Mesenchymal stem cell (in vitro differentiated cells and primary cell): ENCODE data around the gene UPB1.

Experiments
- DNase-seq: peaks from one replicate; pipeline ENCODE4 v3.0.0-alpha.2; 2013
- H2AFZ ChIP-seq: one replicate; pipeline ENCODE4 v1.6.1; 2013; ENCODE audit warnings: low read depth, mild to moderate bottlenecking, control low read depth, inconsistent platforms, low read length, moderate library complexity
- H2AK5ac ChIP-seq: 2 replicates; pipeline ENCODE4 v1.6.1; 2013; ENCODE audit warnings: low read length, moderate library complexity, mild to moderate bottlenecking, inconsistent platforms; ENCODE audit not compliant: severe bottlenecking
- H2BK120ac ChIP-seq: one replicate; pipeline ENCODE4 v1.6.1; 2013; ENCODE audit warnings: low read depth, mild to moderate bottlenecking, inconsistent platforms, low read length, moderate library complexity
- H2BK12ac ChIP-seq, 2 experiments: one replicate each; pipeline ENCODE4 v1.6.1; 2013; ENCODE audit warnings: inconsistent platforms in 2 of 2, low read length in 2 of 2, mild to moderate bottlenecking in 2 of 2, moderate library complexity in 2 of 2, control low read depth in 1 of 2
- H2BK15ac ChIP-seq: one replicate; pipeline ENCODE4 v1.6.1; 2013; ENCODE audit warnings: mild to moderate bottlenecking, low read depth, inconsistent platforms; ENCODE audit not compliant: poor library complexity, severe bottlenecking
- H2BK5ac ChIP-seq: 2 replicates; pipeline ENCODE4 v1.6.1; 2013; ENCODE audit warnings: low read depth, mild to moderate bottlenecking, low read length, control low read depth, inconsistent platforms; ENCODE audit not compliant: poor library complexity, severe bottlenecking
- H3K14ac ChIP-seq, 2 experiments: one replicate each; pipeline ENCODE4 v1.6.1; 2013; ENCODE audit warnings: inconsistent platforms in 2 of 2, low read length in 2 of 2, control low read depth in 1 of 2, mild to moderate bottlenecking in 1 of 2, moderate library complexity in 1 of 2
- H3K18ac ChIP-seq, 2 experiments: one replicate each; pipeline ENCODE4 v1.6.1; 2013; ENCODE audit warnings: inconsistent platforms in 2 of 2, low read length in 2 of 2, control low read depth in 1 of 2, low read depth in 1 of 2, mild to moderate bottlenecking in 1 of 2
- H3K23ac ChIP-seq, 2 experiments: one replicate each; pipeline ENCODE4 v1.6.1; 2013; ENCODE audit warnings: inconsistent platforms in 2 of 2, low read length in 2 of 2, mild to moderate bottlenecking in 2 of 2, moderate library complexity in 2 of 2, control low read depth in 1 of 2
- H3K27ac ChIP-seq: 2 replicates; pipeline ENCODE4 v1.5.1; 2013; ENCODE audit warnings: mild to moderate bottlenecking, moderate library complexity, low read length, control low read depth, inconsistent platforms; ENCODE audit not compliant: poor library complexity, severe bottlenecking
- H3K27me3 ChIP-seq, 2 experiments: 2 replicates each; pipeline versions ENCODE4 v1.6.1 to v1.7.0; 2013; ENCODE audit warnings: low read length in 2 of 2, mild to moderate bottlenecking in 2 of 2, moderate library complexity in 2 of 2, control low read depth in 1 of 2, inconsistent platforms in 1 of 2; ENCODE audit not compliant: control insufficient read depth in 1 of 2, insufficient read depth in 1 of 2
- H3K36me3 ChIP-seq, 2 experiments: 2 replicates each; pipeline versions ENCODE4 v1.6.1 to v1.7.0; 2013; ENCODE audit warnings: low read length in 2 of 2, control low read depth in 1 of 2, inconsistent platforms in 1 of 2, low read depth in 1 of 2, mild to moderate bottlenecking in 1 of 2; ENCODE audit not compliant: insufficient read depth in 2 of 2, control insufficient read depth in 1 of 2
- H3K4ac ChIP-seq, 2 experiments: one replicate each; pipeline ENCODE4 v1.6.1; 2013; ENCODE audit warnings: inconsistent platforms in 2 of 2, low read length in 2 of 2, mild to moderate bottlenecking in 2 of 2, moderate library complexity in 2 of 2, control low read depth in 1 of 2, low read depth in 1 of 2
- H3K4me1 ChIP-seq: 2 replicates; pipeline ENCODE4 v1.6.1; 2013; ENCODE audit warnings: low read depth, low read length, control low read depth; ENCODE audit not compliant: control insufficient read depth, insufficient read depth
- H3K4me2 ChIP-seq: 2 replicates; pipeline ENCODE4 v1.6.1; 2013; ENCODE audit warnings: low read length, mild to moderate bottlenecking, inconsistent platforms; ENCODE audit not compliant: poor library complexity, severe bottlenecking
- H3K4me3 ChIP-seq, 2 experiments: 2 replicates each; pipeline versions ENCODE4 v1.5.1 to v1.7.0; 2013; ENCODE audit warnings: low read length in 2 of 2, mild to moderate bottlenecking in 2 of 2, control low read depth in 1 of 2, low read depth in 1 of 2; ENCODE audit not compliant: insufficient read depth in 1 of 2
- H3K79me1 ChIP-seq: replicated peaks from 2 replicates; pipeline ENCODE4 v1.6.1; 2013; ENCODE audit warnings: mild to moderate bottlenecking, control low read depth, low read length, inconsistent platforms; ENCODE audit not compliant: poor library complexity, severe bottlenecking
- H3K9ac ChIP-seq: 2 replicates; pipeline ENCODE4 v1.7.0; 2013; ENCODE audit warnings: mild to moderate bottlenecking, low read length, moderate library complexity
- H3K9me3 ChIP-seq: 2 replicates; pipeline ENCODE4 v1.7.0; 2013; ENCODE audit warnings: mild to moderate bottlenecking, low read length; ENCODE audit not compliant: control insufficient read depth
- H4K8ac ChIP-seq: one replicate; pipeline ENCODE4 v1.6.1; 2013; ENCODE audit warnings: inconsistent platforms, mild to moderate bottlenecking, low read length, moderate library complexity
- H4K91ac ChIP-seq: one replicate; pipeline ENCODE4 v1.6.1; 2013; ENCODE audit warnings: mild to moderate bottlenecking, low read length, inconsistent platforms
- WGBS: methylation state at CpG from one replicate; pipeline ENCODE4 v1.1.7; 2013; ENCODE audit warnings: mixed read lengths; 5-methylcytosine and 5-hydroxymethylcytosine counted together

The UPB1 gene

DNA sequence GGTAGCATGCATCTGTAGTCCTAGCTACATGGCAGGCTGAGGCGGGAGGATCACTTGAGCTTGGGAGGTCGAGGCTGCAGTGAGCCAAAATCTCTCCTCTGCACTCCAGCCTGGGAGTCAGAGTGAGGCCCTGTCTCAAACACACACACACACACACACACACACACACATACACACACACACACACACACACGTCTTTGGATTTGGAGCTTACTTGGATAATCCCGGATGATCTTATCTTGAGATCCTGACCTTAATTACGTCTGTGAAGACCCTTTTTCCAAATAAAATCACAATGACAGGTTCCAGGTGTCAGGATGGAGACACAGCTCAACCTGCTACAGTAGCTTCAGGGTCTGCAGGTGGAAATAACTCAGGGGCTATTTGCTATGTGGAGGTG is 1.1 kb downstream of the UPB1 start:
- Histone ChIP-seq H3K4me3 (no peak overlapping the region), H3K23ac (no peak overlapping the region), H3K4ac (no peak overlapping the region), H2BK120ac (no peak overlapping the region), H3K27me3 (peaks cover 27 to 42% of the 10 kb centered on the region in 2 experiments), H4K91ac (no peak overlapping the region), H3K79me1 (no peaks in the 10 kb centered on the region), H3K14ac (no peak overlapping the region), H3K36me3 (no peaks in the 10 kb centered on the region), H3K9ac (no peak overlapping the region), H2BK5ac (no peak overlapping the region), H3K4me1 (peaks cover 18% of the 10 kb centered on the region), H2AK5ac (no peak overlapping the region), H4K8ac (no peak overlapping the region), H2AFZ (no peak overlapping the region), H3K9me3 (no peaks in the 10 kb centered on the region), H2BK15ac (no peak overlapping the region), H3K27ac (no peak overlapping the region), H2BK12ac (no peak overlapping the region), H3K4me2 (no peak overlapping the region), H3K18ac (no peak overlapping the region)
- DNase-seq = no peak
- 85% methylated on average over 5 of the region's 5 CpGs for WGBS

DNA sequence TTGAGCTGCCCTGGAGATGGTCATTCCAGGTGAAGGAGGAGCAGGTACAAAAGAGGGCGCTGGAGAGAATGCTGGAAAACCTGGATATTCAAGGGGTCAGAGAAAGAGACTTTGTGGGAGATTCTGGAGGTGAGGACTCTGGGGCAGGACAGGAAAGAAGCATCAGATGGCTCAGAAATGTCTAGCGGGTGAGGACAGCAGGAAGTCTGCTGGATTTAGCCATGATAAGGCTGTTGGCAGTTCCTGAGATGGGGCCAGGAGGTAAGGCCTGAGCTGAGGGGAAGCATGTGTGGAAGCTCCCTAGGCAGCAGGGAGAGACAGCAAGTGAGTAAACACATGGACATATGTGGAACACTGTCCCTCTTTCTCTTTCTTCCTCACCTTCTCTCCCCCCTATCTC is 1.5 kb downstream of the UPB1 start:
- Histone ChIP-seq H3K23ac (no peak overlapping the region), H3K4ac (no peak overlapping the region), H3K14ac (no peak overlapping the region), H3K18ac (no peak overlapping the region), H4K91ac (no peak overlapping the region), H3K79me1 (no peaks in the 10 kb centered on the region), H3K36me3 (no peaks in the 10 kb centered on the region), H2AK5ac (no peak overlapping the region), H3K27ac (no peak overlapping the region), H3K9ac (no peak overlapping the region), H3K4me3 (no peak overlapping the region), H3K4me1 (peaks cover 18% of the 10 kb centered on the region), H3K27me3 (peaks cover 27 to 43% of the 10 kb centered on the region in 2 experiments), H4K8ac (no peak overlapping the region), H3K9me3 (no peaks in the 10 kb centered on the region), H2BK5ac (no peak overlapping the region), H3K4me2 (no peak overlapping the region), H2AFZ (no peak overlapping the region), H2BK12ac (no peak overlapping the region), H2BK15ac (no peak overlapping the region), H2BK120ac (no peak overlapping the region)
- WGBS = 73% methylated on average over 2 of the region's 2 CpGs
- no peak for DNase-seq

DNA sequence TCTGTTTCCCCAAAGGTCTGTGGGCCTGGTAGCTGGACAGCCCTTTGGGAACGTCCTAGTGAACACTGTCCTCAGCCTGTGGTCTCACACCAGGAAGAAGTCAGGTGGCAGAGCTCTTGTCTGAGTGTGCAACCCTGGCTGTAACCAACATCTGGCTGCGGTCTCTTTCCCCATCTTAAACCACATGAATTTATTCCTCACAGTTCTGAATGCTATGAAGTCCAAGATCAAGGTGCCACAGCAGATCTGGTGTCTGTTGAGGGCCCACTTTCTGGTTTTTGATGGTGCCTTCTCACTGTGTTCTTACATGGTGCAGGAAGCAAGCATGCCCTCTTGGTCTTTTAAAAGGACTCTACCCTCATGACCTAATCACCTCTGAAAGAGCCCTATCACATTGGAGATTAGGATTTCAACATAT is 2.7 kb downstream of the UPB1 start:
- Histone ChIP-seq H3K4me1 (peaks cover 18% of the 10 kb centered on the region), H3K9ac (no peak overlapping the region), H3K4ac (no peak overlapping the region), H3K18ac (no peak overlapping the region), H3K23ac (no peak overlapping the region), H3K9me3 (no peaks in the 10 kb centered on the region), H2BK15ac (no peak overlapping the region), H2BK120ac (no peak overlapping the region), H3K79me1 (no peaks in the 10 kb centered on the region), H3K4me3 (no peak overlapping the region), H3K4me2 (no peak overlapping the region), H2AK5ac (no peak overlapping the region), H3K27ac (no peak overlapping the region), H2BK5ac (no peak overlapping the region), H2AFZ (no peak overlapping the region), H3K36me3 (no peaks in the 10 kb centered on the region), H2BK12ac (no peak overlapping the region), H4K8ac (no peak overlapping the region), H3K27me3 (peaks cover 27 to 43% of the 10 kb centered on the region in 2 experiments), H3K14ac (no peak overlapping the region), H4K91ac (no peak overlapping the region)
- 85% methylated on average over 2 of the region's 2 CpGs for whole genome bisulfite sequencing
- DNase-seq = no peak

DNA sequence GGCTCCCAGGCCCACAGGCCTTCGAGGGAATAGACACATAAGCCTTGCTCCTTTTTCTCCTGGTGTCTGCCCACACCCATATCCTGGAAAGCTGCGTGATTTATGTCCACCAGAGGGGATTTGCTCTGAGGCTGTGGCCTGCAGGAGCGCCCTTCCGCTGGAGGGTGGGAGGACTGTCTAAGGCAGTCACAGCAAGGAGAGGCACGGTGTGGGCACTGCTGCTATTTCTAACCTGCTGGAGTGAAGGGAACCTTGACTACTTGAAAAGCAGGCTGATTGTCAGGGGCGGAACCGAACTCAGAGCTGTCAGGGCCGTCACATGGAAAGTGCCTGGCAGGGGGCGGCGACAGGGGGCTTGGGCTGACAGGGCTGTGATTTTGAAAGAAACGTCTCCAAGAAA is 3.7 kb downstream of the UPB1 start:
- H3K4me3 ChIP-seq = no peak overlapping the region
- H3K4me2 ChIP-seq = no peak overlapping the region
- H2BK120ac ChIP-seq = no peak overlapping the region
- no peaks in the 10 kb centered on the region for H3K9me3 ChIP-seq
- H3K14ac ChIP-seq = no peak overlapping the region
- H3K27ac ChIP-seq = no peak overlapping the region
- H2BK15ac ChIP-seq = no peak overlapping the region
- H4K91ac ChIP-seq = no peak overlapping the region
- H3K4ac ChIP-seq = no peak overlapping the region
- no peak overlapping the region for H3K23ac ChIP-seq
- H3K27me3 ChIP-seq = peaks cover 23 to 38% of the 10 kb centered on the region in 2 experiments
- H3K18ac ChIP-seq = no peak overlapping the region
- H2AK5ac ChIP-seq = no peak overlapping the region
- no peaks in the 10 kb centered on the region for H3K79me1 ChIP-seq
- DNase-seq = no peak
- no peak overlapping the region for H2BK12ac ChIP-seq
- H4K8ac ChIP-seq = no peak overlapping the region
- peaks cover 18% of the 10 kb centered on the region for H3K4me1 ChIP-seq
- 76% methylated on average over 11 of the region's 11 CpGs for whole genome bisulfite sequencing
- no peak overlapping the region for H3K9ac ChIP-seq
- H2AFZ ChIP-seq = no peak overlapping the region
- no peaks in the 10 kb centered on the region for H3K36me3 ChIP-seq
- H2BK5ac ChIP-seq = no peak overlapping the region
